ENCODE data around the gene SATB2. TPM values are rescaled to one million over a fixed set of nuclear protein-coding genes. Genes with fewer than 3 reads are reported as not detected.
A peak's percentile ranks its signal among the peaks of the same experiment; 100 is the strongest.

SATB2 gene
- total RNA-seq, 1 donor from 2014 or later = 1.2 TPM

DNA sequence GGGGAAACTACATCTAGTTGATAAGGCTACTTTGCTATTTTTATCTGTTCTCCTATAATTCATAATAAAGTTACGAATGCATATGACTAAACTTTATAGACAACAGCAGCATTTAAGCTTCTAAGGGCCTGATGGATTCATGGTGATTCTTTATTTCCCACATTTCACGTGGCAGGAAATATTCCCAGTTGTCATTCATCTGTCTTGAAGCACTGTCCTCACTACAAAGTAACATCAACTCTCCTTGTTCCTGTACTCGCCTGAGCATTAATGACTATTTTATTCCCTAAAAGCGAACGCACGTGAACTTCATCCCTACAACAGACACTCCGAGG lies 2.6 kb downstream of the SATB2 start:
- intact Hi-C loops (cut with DNase I) = loop anchor here (5.0 kb wide), 2 partner anchors 153 to 573 kb away; no protein-coding TSS in a partner anchor
- no peaks in the 10 kb centered on the region for H3K9me3 ChIP-seq
- no peaks in the 10 kb centered on the region for H3K36me3 ChIP-seq
- DNase-seq (ENCODE audit: low spot score in 2 of 2) = no peak
- H3K4me1 ChIP-seq = peaks cover 12 to 21% of the 10 kb centered on the region in 2 donors
- H3K27me3 ChIP-seq = no peaks in the 10 kb centered on the region
- H3K4me3 ChIP-seq = peak overlapping the region; percentile 87 to 98
- no peak overlapping the region for H3K27ac ChIP-seq
- TF ChIP-seq, protein P1, sequence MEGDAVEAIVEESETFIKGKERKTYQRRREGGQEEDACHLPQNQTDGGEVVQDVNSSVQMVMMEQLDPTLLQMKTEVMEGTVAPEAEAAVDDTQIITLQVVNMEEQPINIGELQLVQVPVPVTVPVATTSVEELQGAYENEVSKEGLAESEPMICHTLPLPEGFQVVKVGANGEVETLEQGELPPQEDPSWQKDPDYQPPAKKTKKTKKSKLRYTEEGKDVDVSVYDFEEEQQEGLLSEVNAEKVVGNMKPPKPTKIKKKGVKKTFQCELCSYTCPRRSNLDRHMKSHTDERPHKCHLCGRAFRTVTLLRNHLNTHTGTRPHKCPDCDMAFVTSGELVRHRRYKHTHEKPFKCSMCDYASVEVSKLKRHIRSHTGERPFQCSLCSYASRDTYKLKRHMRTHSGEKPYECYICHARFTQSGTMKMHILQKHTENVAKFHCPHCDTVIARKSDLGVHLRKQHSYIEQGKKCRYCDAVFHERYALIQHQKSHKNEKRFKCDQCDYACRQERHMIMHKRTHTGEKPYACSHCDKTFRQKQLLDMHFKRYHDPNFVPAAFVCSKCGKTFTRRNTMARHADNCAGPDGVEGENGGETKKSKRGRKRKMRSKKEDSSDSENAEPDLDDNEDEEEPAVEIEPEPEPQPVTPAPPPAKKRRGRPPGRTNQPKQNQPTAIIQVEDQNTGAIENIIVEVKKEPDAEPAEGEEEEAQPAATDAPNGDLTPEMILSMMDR (IDR thresholded peaks at IDR 0.05) = no peak

DNA sequence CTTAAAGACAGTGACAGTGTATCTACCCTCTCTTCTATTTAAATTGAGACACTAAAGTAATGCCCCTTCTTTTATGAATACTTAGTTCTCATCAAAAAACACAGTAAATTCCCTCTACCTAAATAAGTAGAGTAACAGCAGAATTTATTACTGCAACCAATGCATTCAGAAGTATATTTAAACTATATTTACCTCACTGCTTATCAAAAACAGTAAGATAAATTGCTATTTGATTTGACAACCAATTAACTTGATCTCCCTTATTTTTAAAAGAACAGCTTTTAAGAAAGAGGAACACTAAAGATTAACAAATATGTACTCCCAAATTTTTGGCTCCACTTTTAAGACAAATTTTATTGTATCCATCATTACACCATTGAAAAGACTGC lies 4.8 kb downstream of the SATB2 start:
- H3K27ac ChIP-seq = no peak overlapping the region
- TF ChIP-seq, protein P1 (IDR thresholded peaks at IDR 0.05) = no peak
- no peaks in the 10 kb centered on the region for H3K27me3 ChIP-seq
- no peaks in the 10 kb centered on the region for H3K9me3 ChIP-seq
- peaks cover 8 to 17% of the 10 kb centered on the region in 2 donors for H3K4me1 ChIP-seq
- no peaks in the 10 kb centered on the region for H3K36me3 ChIP-seq
- H3K4me3 ChIP-seq = no peak overlapping the region
- DNase-seq (ENCODE audit: low spot score in 2 of 2) = no peak
- intact Hi-C loops (cut with DNase I) = no loop called here

DNA sequence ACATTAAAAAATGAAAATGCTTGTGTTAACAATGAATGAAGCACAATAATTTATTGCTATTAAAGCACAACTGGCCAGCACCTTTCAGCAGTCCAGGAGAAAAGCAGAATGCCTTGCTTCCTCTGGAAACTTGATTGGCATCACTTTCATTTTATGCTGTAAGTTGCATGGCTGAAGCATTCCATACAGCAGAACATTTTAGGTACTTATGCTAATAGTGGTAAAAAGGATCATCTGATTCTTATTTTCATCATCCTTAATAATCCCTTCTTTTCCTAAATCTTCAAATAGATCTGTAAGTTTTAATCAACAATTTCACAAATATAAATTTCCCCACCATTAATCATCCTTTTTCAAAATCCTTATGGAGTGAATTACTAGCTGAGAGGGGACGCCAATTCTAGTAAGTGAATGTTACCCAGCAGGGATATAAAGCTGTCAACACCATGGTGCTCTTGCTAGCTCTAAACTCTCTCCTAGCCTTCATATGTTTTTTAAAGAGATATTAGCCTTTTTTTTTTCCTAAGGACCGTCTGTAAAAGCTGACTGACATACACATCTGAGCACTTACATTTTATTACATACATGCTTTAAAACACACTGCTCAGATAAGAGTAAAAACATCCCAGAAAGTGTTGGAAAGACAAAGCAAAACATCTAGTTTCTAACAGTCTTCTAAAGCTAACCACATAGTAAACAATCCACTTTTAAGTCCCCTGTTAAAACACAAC lies 5.3 kb downstream of the SATB2 start:
- TF ChIP-seq, protein P1 (IDR thresholded peaks at IDR 0.05) = no peak
- DNase-seq (ENCODE audit: low spot score in 2 of 2) = no peak
- Histone ChIP-seq H3K36me3 (no peaks in the 10 kb centered on the region), H3K27me3 (no peaks in the 10 kb centered on the region), H3K9me3 (no peaks in the 10 kb centered on the region), H3K4me3 (no peak overlapping the region), H3K27ac (no peak overlapping the region), H3K4me1 (peaks cover 5 to 17% of the 10 kb centered on the region in 2 donors)
- intact Hi-C loops (cut with DNase I) = no loop called here

DNA sequence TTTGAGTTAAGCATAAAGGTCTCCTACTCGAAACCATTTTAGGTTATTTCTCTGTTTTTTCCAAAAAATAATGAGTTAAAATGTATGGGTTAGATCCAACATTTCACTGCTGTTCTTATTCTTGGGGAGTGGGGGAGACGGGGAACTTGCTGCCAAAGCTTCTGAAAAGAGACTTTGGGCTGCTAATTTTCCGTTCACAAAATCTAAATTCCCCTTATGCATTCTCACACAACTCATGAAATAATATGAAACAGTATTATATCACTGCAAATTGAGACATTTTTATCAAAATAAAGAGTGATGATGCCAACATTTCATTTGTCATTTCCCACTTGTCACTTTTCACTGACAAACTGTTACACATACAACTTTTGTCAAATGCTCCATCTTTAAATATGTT lies 7.8 kb downstream of the SATB2 start:
- TF ChIP-seq, protein P1 (IDR thresholded peaks at IDR 0.05) = no peak
- Histone ChIP-seq H3K4me1 (no peaks in the 10 kb centered on the region), H3K9me3 (no peaks in the 10 kb centered on the region), H3K4me3 (no peak overlapping the region), H3K27ac (no peak overlapping the region), H3K27me3 (no peaks in the 10 kb centered on the region), H3K36me3 (no peaks in the 10 kb centered on the region)
- DNase-seq (ENCODE audit: low spot score in 2 of 2) = no peak
- intact Hi-C loops (cut with DNase I) = no loop called here

DNA sequence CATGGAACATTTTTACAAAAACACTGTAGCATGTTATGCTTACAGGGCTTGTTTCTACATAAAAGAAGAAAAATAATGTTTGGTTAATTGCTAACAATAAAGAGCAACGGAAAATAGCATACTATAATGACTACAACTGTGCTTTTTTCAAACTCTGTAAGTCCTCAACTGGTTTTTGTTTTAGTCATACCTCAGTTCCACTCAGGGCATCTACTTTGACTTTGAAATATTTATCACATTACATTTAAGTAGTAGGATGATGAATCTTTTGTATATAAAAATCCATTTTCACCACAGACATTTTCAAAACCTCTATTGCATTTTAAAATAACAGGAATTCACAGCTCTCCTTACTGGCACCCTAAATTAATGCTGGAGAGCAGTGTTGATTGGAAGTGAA lies 8.3 kb downstream of the SATB2 start:
- TF ChIP-seq, protein P1 (IDR thresholded peaks at IDR 0.05) = no peak
- no peaks in the 10 kb centered on the region for H3K27me3 ChIP-seq

More for the DNA sequence above, 8.3 kb downstream of the SATB2 start:
- Histone ChIP-seq H3K4me1 (no peaks in the 10 kb centered on the region), H3K9me3 (no peaks in the 10 kb centered on the region), H3K4me3 (no peak overlapping the region), H3K36me3 (no peaks in the 10 kb centered on the region), H3K27ac (no peak overlapping the region)
- no peak for DNase-seq (ENCODE audit: low spot score in 2 of 2)
- intact Hi-C loops (cut with DNase I) = no loop called here

Data from ascending aorta (tissue), 2 donors.